ENCODE results near the gene TRIM39.

Gene TRIM39

DNA sequence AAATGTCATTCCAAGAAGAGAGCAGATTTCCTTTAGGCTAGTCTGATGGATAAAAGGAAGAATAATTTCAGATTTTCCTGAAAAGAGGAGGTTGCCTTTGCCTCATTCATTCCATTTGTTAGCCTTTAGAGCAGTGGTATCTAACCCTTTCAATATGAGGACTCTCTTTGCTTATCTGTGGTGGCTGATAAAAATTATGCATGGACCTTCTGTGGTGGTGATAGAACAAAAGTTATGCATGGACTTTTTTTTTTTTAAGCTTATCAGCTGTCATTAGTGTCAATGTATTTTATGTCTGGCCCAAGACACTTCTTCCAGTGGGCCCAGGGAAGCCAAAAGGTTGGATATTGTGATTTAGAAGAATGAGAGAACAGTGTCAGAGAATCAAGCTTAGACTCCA lies 1.7 kb downstream of the TRIM39 start:
- no peak for DNase-seq

DNA sequence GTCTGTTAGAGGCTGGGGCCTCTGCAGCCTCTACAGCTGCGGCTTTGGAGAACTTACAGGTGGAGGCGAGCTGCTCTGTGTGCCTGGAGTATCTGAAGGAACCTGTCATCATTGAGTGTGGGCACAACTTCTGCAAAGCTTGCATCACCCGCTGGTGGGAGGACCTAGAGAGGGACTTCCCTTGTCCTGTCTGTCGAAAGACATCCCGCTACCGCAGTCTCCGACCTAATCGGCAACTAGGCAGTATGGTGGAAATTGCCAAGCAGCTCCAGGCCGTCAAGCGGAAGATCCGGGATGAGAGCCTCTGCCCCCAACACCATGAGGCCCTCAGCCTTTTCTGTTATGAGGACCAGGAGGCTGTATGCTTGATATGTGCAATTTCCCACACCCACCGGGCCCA lies 2.6 kb downstream of the TRIM39 start:
- DNase-seq, result no peak

DNA sequence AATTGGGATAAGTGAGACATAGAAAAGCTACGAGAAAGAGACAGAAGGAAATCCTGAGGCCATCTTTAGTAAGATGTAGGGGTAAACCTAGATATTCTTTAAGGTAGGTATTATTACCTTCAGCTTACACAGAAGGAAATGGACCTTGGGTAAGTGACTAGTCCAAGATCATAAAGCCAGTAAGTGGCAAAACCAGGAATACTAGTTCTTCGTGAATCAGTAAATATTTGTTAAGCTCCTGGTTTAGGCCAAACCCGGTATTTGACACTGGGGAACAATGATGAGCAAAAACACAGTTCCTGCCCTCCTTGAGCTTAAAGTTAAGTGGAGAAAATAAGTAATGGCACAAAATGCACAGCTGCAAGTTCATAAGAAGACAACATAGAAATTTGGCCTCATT lies 5.3 kb downstream of the TRIM39 start:
- no peak for DNase-seq

DNA sequence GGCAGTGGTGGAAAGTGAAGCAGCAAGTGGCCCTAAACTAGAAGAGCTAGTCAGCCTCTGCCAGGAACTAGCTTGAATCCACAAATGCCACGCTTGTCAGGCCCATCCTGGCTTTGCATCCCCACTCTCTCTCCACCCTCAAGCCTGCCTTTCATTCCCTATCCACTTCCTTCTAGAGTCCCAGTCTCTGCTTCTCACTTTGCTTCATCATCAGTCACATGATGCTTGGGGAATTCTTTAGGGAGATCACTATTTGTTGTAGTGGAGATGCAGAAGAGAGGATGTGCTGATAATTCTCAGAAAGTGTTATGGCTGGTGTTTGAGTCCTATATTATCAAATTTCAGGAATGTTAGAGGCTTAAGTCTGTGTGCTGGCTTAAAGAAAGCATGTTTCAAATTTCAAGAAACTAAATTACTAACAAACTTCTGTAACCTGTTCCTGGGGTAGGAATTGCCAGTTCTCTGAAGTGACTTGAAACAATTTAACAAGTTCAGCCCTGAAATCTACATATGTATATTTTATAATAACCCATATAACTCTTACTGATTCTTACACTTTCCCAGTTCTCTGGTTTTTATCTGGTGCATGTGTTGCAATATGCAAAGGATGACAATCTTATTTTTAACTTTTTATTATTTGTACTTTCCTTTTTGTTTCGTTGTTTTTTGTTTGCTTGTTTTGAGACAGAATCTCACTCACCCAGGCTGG lies 7.5 kb downstream of the TRIM39 start:
- no peak for DNase-seq

DNA sequence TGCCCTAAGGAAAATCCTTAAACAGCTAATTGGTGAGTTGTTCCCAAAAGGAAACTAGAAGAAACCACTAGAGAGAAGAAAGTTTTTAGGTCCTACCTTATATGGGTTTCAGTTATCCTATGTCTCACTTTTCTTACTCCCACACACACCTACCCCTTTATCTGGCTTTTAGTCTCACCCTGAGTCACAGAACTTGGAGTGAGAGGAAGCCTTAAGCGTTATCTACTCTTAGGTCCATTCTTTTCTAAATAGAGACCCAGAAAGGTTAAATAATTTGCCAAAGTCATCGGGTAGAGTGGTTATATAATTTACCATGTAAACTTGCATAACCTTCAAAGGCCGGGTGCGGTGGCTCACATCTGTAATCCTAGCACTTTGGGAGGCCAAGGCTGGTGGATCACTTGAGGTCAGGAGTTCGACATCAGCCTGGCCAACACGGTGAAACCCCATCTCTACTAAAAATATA lies 13.9 kb downstream of the TRIM39 start:
- no peak for DNase-seq

DNA sequence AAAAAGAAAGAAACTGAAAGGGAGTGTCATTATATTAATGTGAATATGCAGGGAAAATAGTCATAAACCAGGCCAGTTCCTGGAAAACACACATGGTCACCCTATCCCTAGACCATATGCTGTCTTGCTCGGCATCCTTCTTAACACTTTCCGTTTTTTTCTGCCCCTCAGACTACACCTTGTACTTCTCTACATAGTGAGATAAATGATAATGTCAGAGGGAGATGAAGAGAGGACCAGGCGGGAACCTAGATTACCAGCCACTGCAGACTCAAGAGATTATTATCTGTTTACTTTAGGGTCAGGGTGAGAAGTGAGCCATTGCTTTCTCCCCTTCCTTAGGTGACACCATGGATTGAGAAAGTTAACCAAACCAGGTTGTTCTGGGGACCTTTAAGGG lies 14.5 kb downstream of the TRIM39 start:
- DNase-seq, result no peak

DNA sequence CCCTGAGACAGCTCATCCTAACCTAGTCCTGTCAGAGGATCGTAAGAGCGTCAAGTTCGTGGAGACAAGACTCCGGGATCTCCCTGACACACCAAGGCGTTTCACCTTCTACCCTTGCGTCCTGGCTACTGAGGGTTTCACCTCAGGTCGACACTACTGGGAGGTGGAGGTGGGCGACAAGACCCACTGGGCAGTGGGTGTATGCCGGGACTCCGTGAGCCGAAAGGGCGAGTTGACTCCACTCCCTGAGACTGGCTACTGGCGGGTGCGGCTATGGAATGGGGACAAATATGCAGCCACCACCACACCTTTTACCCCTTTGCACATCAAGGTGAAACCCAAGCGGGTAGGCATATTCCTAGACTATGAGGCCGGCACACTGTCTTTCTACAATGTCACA lies 15.0 kb downstream of the TRIM39 start:
- DNase-seq, result no peak

DNA sequence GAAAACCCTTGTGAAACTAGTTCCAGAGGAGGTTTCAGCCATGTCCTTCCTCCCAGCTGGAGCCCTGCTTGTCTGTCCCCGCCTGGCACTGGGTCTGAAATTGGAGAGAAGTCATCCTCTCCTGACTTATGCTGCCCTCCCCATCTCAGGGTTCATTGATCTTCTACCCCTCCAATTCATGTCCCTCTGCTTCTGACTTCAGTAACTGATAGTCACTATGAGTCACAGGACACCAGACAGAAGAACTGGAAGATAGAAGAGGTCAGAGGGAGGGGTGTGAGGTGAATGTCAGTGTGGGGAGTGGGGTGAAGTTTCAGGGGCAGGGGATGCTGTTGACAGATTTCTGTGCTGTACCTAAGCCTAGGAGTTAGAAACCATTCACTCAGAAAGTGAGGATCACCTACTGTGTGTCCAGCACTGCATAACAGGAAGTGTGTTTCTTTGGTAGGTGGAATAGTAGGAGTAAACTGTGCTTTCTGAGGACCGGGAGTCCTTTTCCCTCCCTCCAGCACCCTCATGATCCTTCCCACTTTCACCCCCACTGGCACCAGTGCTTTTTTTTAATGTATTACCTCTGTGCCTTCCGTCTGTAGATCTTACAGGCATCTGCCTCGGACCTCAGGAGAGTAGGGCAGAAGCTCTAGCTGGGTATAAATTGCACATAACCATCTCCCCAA lies 17.6 kb downstream of the TRIM39 start:
- DNase-seq, result no peak

DNA sequence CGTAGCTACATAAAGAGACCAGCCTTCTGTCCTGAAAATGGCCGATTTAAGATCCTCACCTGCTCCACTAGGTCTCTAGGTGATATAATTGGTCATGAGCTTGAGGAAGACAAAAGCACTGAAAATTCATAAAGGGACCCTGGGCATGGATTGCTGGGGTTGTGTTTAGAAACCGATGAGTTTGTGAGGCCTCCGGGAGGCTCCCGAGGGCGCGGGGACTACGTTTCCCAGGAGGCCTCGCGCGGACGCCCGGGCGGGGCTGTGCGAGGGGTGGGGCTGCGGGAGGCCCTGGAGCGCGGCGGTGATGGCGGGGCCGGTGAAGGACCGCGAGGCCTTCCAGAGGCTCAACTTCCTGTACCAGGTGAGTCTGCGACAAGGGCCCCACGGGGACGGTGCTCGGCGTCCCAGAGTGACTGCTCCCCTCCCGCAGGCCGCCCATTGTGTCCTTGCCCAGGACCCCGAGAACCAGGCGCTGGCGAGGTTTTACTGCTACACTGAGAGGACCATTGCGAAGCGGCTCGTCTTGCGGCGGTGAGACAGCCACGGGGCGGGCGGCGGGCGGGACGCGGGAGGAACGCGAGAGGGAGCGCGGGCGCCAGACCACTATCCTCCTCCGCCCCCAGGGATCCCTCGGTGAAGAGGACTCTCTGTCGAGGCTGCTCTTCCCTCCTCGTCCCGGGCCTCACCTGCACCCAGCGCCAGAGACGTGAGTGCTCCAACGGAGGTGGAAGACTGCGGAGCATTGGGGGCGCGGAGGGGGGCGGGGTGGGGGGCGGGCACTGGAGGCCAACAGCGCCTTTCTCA lies 18.3 kb downstream of the TRIM39 start, which contains the start of gene RPP21:
RPP21 (plus strand) TSS at position 289 of the 804 bp plus-strand sequence; CDS start at position 305, 16 bp downstream.
- peak; percentile 67 for DNase-seq

DNA sequence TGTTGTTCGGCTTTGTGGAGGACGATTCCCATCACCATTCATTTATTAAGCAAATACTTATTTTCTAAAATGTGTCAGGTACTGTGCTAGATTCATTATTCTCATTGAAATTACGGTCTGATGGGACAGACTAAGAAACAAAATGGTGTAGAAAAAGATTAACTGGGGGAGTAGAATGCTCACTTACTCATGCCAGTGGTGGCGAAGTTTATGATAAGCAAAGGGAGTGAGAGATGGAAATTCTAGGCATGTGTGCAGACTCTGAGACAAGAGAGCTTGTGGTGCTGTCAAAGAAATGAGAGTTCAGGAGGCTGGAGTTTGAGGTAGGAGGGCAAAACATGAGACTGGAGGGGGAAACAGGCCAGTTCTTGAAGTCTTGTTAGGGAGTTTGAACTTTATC lies 19.1 kb downstream of the TRIM39 start:
- DNase-seq, result no peak

DNA sequence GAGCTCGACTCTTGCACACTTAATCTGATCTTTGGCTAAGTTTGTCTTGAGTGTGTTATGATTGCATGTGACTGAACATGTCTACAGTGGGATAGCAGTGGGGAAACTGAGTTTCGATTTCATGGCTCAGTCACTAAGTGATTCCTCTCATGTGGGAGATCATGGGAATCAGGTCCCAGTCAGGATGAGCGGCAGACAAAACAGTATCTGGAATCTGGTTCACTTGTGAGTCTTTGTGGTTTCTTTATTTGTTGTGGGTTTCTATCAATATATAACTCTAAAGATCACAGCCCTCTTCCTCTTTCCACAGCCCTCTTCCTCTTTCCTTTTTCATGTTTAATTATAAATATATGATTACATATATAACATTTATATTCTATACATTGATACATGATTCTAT lies 22.2 kb downstream of the TRIM39 start:
- DNase-seq, result no peak

DNA sequence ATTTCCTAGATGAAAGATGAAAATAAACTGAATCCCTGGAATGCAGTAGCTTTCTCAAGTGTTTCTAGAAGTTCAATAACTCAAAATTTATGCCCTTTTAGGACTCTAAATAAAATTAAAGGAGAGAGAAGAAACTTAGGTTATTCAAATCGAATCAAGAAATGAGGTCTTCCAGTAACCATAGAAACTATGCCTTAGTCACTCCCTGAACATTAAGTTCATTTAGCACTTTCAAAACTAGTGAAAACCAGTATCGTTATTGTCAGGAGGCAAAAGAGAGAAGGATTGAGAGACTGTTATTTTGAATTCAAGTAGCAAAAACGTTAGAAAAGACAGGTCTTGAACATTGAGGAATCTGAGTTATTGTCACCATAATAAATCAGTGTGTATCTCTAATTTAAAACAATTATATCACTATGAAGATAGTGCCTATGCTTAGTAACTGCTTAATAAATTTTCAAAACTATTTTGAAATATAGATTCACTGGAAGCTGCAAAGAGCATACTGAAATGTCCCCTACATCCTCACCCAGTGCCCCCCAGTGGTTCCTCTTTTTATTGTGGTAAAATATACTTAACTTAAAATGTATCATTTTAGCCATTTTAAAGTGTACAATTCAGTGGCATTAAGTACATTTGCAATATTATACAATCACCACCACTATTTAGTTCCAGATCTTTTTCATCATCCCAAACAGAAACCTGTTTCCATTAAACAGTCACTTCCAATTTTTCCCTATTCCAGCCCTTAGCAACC lies 22.9 kb downstream of the TRIM39 start:
- DNase-seq, result no peak

DNA sequence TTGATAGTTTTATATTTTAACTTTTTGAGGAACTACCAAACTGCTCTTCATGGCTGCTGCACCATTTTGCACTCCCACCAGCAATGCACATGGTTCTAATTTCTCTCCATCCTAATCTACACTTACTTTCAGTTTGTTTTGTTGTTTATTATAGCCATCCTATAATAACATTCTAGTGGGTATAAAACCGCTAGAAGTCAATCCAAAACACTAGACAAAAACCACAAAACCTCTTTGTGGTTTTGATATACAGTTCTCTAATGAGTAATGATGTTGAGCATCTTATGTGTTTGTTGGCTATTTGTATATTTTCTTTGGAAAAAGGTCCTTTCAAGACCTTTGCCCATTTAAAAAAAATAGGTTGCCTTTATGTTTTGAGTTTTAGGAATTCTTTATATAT lies 23.8 kb downstream of the TRIM39 start:
- no peak for DNase-seq

DNA sequence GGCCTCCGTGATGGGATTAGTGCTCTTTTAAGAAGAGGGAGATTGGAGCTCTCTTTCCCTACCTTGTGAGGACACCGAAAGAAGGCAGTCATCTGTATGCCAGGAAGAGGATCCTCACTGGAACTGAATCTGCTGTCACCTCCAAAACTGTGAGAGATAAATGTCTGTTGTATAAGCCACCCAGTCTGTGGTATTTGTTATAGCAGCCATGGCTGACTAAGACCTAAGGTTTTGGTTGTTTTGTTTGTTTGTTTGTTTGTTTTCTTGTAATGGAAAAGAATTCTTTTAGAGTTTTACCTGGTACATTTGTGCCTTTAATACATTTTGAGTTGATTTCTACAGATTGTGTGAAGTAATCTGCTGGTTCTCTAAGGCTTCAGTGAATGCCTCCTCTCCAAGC lies 25.8 kb downstream of the TRIM39 start:
- DNase-seq, result no peak

DNA sequence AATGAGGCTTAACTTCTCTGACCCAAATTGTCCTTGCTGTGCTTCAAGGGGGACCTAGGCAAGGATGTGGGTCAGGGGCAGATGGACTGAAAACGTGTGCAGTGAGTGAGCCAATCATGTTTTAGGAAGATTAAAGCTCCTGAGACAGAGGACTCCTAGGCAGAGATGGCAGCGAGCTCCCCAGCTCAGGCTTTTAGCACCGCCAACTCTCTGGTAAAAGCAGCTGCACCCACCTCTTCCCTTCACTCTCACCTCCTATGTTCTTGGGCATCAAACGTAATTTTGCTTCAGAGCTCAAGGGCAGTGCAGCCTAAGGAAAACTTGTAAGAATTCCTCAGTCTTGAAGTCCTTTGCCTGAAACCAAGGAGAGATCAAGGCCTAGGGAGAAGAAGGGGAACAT lies 28.6 kb downstream of the TRIM39 start:
- no peak for DNase-seq

DNA sequence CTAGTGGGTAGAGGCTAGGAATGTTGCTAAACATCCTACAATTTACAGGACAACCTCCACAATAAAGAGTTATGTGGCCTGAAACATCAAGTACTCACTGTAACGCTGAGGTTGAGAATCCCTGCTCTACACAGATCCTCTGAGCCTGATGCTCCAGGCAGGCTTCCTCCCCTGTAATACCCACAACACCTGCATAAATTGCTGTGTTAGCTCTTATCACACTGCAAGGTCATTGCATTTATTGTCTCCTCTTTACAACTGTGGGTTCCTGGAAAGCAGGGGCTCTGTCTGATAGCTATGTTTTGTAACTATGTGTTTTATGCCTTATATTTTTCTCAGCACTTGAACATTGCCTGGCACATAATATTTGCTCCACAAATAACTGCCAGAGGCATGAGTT lies 29.8 kb downstream of the TRIM39 start:
- DNase-seq, result no peak

DNA sequence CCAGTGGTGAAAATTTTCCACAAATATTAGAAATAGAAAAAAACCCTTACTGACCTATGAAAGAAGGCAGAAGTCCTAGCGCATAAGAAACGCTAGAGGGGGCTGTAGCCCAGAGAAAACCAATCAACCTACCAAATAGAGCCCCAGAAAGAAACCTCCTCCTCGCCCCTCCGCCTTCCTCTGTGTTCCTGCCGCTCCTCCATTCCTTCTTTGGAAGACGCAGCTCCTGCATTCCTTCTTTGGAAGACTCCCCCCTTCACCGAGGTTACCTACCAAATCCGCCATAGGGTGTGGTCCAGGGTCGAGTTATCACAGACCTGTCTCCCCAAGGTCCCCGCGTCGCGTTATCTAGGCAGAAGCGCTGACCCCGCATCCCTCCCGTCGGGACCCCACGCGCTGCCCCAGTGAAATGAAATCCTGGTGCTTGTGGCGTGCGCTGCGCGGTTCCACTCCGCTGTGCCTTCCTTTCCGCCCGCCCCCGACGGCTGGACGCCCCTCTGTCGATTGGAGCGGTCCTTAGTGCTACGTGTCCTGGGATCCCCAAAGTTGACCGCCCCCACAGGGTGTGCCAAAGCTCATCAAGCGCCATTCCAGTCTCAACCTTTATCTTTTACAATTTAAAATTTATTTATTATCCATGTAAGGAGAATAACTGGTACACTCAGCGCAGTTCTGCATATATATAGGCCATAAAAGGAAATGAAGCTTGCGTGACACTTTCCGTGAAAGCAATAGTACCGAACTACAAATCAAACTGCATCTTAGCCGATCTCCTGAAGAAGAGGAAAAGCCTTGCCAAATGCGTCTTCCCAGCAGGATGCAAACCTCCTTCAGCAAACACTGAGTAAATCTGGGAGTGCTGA lies 31.2 kb downstream of the TRIM39 start:
- DNase-seq, result peak; percentile 18

DNA sequence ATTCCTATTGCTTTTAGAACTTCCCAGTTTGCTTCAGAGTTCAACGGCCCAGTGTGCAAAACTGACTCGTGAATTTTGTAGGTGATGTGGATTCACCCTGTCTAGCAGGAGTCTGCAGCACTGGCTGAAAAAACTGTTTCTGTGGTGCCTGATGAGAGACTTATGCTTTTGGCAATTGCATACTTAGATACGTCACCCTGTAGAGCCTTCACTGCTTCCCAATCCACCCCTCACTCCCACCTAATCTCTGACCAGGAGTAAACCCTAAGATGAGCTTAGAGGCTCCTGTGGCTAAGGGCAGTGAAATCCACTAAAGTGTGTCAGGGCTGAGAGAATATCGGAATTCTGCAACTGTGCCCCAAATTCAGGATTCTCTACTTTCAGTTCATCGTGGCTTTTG lies 32.5 kb downstream of the TRIM39 start:
- DNase-seq, result no peak

DNA sequence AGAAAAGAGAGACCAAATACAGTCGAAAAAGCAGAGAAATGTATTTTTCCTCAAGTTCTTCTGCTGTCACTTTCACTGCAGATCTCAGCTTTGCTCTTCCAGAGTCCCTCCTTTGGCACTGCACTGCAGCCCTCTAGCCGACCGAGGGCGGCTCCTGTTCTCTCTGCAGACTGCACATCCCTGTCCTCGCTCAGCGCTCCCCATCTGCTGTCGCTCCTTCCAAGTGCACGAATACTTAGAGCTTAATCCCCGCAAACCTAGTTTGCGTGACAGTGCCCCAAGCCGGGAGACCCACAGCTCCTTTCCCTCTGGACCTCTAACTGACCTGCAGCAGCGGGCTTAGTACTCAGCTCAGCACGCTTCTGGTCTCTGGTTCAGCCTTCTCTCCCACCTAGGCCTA lies 33.4 kb downstream of the TRIM39 start:
- DNase-seq, result no peak

DNA sequence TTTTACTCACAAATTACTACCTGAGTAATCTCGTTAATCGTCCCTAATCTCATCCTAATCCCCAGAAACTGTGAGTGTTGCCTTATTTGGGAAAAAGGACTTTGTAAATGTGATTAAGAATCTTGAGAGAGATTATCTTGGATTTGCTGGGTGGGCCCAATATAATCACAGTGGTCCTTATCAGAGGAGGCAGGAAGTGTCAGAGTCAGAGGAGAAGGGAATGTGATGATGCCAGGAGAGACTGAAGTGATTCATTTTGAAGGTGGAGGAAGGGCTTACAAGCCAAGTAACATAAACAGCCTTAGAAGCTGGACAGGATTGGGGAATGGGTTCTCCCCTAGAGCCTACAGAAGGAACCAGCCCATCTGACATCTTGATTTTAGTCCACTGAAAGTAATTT lies 34.9 kb downstream of the TRIM39 start:
- DNase-seq, result no peak

DNA sequence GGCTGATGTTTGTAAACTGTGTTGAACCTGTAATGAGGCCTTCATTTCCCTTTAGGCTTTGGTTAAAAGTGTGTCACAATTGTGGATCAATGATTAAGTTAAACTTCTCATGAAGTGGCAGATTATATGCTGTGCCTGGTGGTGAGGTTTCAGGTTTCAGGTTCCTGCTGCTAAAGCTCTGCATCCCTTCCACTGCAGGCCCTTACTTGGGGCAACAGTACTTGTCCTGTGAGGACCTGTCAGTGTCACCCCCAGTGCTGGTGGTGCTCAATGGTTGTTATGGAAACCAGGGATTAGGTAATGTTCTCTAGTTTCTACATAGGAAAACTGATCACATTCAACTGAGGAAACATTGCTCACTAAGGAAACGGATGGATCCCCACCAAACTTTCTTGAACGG lies 36.7 kb downstream of the TRIM39 start:
- no peak for DNase-seq

DNA sequence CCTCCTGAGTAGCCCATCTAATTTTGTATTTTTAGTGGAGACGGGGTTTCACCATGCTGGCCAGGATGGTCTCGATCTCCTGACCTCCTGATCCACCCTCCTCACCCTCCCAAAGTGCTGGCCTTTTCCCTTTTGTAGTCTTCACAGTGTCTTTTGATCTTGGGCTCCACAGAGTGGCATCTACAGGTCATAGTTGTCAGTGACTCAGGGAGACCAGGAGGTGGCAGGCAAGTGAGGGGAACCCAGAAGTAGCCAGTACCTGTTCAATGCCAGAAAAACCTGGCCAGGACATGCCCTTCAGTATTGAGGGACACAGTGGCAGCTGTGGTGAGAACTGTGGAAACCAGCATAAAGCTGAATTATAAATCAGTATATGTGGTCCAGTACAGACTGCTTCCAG lies 37.9 kb downstream of the TRIM39 start:
- DNase-seq, result no peak
